Esophagus mucosa (tissue), 1 donor: ENCODE results near the gene NSRP1. TPM values are rescaled to one million over a fixed set of nuclear protein-coding genes. Genes with fewer than 3 reads are reported as not detected.
A peak's percentile ranks its signal among the peaks of the same experiment; 100 is the strongest.
"Not testable (repeated sequence)": the region's sequence is repeated elsewhere in the genome, so short reads cannot be mapped to it uniquely, and the experiment has no call there.

ENCODE experiments used
- ATAC-seq: fragments of 200-7000 bp; cut with Tn5 transposase; one replicate; pipeline ENCODE4 v1.9.1; 2020
- total RNA-seq: library from RNA; stranded (reverse); gene quantifications from one replicate; pipeline ENCODE4 v1.2.4, GENCODE V29; 2023
- donor health status: DM: yes; HTN: yes; CAD: no.

Gene NSRP1
- total RNA-seq, 1 donor from 2014 or later: 20.0 TPM

DNA sequence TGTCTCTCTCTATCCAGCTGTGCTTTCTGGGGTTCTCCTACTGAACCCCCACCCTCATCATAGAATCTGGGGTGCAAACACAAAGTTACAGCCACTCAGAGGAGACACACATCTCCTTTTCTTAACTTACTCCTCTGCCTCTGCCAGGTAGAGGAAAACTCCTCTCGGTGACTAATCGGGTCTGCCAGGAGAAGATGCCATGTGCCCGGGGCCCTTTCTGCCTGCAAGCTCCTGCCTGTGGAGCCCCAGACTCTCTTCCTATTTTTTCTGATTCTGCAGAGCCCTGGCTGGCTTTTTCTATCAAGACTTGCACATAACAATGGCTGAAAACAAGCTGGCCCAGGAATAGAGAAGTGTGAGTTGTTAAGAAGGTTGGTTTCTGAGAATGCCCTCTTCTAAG, 108.5 kb downstream of the NSRP1 start:
- peak; percentile 60 for ATAC-seq

DNA sequence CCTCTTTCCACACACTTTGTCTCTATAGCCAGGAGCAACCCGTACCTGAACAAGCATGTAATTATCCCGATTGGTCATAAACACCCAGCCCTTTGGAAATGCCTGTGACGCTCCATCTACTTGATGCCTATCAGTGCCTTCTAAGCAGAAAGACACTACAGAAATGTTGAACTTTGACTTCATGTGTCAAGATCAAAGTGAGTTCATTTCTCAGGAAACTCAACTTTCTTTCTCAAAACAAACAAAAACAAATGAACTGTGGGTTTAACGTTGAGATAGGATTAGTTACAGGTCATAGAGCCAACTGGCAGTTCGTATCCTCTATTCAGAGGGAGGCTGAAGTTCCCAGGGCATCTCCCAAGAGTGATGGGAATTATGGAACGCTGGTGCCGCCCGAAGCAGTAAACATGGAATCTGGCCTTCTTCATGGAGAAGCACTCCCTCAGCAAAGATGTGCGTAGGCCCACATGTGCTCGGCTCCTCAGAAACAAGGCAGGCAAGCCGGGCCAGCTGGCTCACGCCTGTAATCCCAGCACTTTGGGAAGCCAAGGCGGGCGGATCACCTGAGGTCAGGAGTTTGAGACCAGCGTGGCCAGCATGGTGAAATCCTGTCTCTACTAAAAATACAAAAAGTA, 109.4 kb downstream of the NSRP1 start:
- ATAC-seq: peak; percentile 39

DNA sequence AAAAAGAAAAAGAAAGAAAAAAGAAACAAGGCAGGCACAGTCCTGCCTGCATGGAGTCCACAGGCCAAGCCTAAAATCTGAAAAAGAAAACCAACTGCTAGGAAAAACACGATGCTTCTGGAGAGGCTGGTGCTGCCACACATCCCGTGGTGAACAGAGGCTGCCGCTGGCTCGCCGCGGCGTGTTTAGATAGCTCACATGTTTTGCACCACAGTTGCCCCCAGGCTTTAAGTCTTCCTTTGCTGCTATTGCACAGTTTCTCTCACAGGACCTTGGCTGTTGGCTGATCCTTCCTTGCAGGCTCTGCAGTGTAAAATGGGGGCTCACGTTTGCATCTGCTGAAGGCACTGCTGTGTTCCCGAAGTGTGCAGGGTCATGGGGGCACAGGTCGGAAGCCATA, 110.3 kb downstream of the NSRP1 start:
- peak; percentile 23 for ATAC-seq

DNA sequence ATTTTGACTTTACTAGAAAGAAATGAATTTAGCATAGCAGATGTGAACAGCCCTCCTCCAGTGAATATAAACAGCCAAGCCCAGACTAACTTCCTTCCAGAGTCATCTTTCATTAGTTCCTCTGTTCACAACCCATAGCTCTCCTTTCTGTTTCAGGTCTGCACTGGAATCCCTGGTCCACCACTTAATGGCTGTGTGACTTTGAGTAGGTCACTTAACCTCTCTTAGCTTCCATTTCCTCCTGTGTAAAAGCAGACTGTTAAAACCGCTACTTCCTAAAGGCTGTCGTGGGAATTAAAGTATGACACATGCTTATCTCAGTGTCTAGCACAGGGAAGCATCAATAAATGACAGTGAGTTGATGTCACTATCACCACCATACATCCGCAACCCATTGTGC, 111.4 kb downstream of the NSRP1 start:
- ATAC-seq: no peak

DNA sequence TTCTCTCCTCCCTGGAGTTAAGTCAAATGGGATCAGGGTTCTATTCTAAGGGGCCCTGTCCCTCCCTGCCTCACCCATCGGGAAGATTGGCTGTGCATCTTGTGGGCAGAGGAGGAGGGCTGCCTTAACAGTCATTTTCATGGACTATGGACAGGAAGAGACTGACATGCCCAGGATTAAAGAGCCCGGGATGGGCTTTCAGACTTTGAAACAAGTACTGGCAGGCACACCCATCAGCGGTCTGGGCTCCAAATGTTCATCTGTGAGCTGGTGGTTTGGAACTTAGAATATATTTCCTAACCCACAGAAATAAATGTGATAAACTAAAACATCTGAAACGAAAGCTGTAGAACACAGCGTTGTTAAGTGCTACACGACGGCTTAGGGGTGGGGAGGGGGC, 112.4 kb downstream of the NSRP1 start:
- peak; percentile 63 for ATAC-seq

DNA sequence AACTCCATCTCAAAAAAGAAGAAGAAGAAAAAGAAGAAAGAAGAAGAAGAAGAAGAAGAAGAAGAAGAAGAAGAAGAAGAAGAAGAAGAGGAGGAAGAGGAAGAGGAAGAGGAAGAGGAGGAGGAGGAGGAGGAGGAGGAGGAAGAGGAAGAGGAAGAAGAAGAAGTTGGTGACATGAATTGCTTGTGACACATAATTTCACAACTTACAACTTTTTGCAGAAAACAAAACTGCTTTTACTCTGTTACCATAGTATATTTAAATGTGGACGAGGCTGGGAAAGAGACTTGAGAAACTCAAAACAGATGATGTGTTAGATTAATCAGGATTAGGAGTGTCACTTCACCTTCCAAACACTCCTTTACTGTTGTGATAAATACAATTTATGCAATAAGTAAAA, 113.4 kb downstream of the NSRP1 start:
- not testable (repeated sequence) for ATAC-seq

DNA sequence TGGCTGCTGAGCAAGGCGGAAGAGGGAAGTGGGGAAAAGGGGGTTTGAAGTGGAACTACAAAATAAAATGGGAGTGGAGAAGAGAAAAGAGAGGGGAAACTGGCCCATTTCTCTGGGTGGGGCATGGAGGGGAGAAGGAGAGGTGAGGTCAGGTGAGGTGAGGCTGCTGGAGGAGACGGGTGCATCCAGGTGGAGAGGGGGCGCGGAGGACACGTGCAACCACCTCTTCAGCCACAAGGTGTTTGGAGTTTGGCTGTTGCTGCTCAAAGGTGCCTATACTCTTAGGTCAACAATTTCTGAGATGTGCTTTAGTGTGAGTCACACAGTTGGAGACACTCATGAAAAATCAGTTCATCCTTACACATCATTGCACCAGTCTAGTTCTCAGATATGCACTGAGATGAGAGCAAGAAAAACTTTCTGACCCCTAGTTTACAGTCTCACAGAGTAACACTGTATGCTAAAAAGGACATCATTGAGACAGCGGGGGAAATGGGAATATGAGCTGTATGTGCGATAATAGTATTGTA, 114.0 kb downstream of the NSRP1 start:
- ATAC-seq: peak; percentile 34

DNA sequence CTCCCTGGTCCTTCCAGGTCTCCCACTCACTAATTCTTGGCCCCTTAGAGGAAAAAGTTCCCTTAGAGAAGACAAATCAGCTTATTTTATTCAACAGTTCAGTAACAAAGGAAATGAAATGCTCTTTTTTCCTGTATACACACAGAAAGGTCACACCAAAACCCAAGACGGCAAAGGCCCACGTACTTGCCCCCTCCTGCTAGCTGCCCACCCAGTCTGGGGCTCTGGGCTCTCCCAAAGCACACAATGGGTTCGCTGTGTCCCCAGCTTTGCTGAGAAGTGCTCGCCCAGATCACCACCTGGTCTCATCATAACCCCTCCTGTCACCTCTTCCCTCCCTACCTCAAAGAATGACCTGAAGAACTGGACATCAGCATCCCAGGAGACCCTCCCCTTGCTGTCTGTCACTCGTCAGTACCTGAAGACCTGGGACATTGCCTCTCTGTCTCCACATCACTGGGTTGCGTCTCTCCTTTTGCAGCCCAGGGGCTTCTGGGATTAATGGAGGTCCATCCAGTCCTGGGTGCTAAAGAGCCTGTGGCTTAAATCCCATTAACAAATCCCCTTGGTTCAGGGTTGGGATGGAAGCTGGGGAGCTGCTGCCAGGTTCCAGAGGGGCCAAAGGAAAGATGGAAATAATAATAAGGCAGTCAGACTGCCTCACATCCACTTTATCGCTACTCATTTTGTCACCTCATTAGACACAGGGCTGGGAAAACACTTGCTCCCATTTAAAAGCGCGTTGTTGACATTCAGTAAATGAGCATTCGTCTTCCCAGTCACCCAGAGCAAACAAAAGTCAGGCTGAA, 115.6 kb downstream of the NSRP1 start:
- ATAC-seq: no peak

DNA sequence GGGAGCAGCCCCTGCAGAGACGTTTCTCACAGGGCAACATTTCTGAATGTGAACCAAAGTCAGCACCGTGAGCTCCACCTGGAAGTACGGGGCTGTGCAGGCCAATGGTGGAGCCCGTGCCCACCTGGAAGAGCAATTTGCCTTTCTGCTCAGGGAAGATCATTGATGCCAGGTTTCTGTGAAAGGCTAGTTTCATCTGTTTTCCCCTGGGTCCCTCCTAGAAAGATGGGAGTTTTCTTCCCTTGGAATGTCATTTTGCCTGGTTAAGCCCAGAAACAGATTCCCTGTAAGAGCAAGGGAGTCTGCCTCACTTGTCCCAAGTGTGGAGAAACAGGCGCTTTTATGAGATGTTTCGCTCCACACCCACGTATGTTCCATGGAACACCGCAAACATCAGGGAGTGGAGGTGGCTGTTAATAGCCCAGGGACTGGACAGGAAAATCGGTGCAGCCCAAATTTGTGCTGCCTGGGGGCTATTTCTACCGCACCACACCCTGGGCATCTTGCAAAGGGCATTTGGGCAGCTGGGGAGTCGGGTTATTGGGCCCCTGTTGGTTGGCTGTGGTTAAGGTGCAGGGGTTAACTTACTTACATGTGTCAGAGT, 116.3 kb downstream of the NSRP1 start:
- no peak for ATAC-seq

DNA sequence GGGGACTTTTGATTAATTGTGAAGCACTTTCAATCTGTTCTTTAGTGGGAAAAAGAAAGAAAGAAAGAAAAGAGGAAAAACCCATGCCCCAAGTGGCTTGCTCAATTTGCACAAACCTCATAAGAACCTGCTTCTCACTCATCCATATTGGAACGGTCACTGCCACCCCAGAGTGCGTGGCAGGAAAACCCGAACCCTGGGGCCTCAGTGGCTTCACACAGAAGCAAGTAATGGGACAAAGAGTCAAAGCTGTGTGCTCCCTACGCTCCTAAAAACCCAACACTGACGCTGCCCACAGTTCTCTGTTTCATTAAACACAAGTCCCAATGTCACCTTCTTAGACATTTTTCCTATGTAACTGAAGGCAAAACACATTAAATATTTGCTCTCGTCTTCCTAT, 117.7 kb downstream of the NSRP1 start:
- ATAC-seq: no peak

DNA sequence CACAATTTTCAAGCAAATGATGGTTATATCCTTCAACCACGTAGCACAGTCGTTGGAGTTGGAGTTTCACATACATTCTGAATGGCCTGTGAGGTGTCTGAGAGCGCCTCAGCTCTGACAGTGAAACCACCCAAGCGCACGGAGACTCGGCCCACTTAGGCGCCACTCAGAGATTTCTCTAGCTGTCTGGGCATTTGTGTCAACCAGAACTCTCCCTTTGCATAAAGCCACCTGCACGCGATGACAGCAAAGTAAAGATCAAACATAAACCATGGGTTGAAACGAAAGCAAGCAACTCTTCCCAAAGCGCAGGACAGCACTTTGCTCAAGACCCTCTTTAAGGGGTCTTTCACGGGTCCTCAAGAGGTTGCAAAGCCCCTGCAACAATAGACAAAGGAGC, 118.3 kb downstream of the NSRP1 start:
- no peak for ATAC-seq

DNA sequence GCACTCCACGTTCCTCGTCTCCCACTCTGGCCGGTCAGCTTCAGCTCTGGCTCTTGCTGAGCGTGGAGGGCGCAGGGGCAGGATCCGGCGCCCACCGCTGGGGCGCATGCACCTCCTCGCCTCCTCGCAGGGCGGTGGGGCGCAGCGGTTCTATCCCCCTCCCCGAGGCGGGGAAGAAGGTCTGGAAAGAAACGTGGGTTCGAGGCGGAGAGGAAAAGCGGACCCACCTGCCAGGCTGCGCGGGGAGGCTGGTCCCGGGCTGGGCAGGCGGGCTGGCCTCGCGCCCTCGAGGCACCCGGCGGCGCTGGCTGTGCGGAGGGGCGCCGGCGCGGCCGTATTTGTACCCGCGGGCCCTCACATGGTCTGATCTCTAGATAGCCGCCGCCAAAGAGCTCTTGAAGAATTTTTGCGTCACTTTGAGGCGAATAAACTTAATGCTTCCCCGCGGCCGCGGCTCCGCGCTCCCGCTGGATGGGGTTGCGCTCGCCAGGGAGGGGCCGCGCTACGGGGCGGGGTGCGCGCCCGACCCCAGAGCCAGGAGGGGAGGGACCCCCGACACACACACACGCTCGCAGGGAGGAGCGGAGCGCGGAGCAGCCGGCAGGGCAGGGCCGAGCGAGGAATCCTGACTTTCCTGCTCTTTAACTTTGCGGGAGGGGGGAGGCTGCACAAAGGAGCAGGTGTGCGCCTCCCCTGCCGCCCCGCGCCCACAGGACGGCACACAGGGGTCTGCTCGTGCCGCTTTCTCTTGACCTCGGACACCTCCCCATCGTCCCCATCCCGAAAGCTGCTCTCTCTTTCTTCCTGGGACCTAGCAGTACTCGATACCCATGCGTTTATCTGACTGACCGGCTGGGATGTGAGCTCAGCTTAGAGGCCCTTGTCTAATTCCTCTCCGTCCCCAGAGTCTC, 119.0 kb downstream of the NSRP1 start, which contains the start of gene SLC6A4:
TSS of gene SLC6A4 (minus strand) at position 312 of the 911 bp plus-strand sequence. CDS start 13,739 bp downstream, outside the sequence.
- ATAC-seq: peak; percentile 61

Other genes with a start within 250 kb of the NSRP1 start
- gene SSH2, start 186.6 kb upstream of the NSRP1 start, total RNA-seq: 17.3 TPM
- not detected for gene EFCAB5, start 175.2 kb upstream of the NSRP1 start, total RNA-seq
- gene SLC6A4, start 118.9 kb downstream of the NSRP1 start, total RNA-seq: 1.5 TPM
- gene BLMH, start 175.1 kb downstream of the NSRP1 start, total RNA-seq: 25.4 TPM
- gene TMIGD1, start 217.2 kb downstream of the NSRP1 start, total RNA-seq: not detected